Liver (tissue), 9 donors: ENCODE data around the gene EXPH5. TPM values are rescaled to one million over a fixed set of nuclear protein-coding genes. Genes with fewer than 3 reads are reported as not detected.

Experiments used
- DNase-seq: peaks from one replicate; pipeline ENCODE4 v3.0.0-alpha.2; 2017; ENCODE audit warnings: low spot score
- H3K27ac ChIP-seq, 2 donors: one replicate each; pipeline ENCODE4 v1.7.0; 2013; ENCODE audit warnings: inconsistent platforms in 2 of 2, low read length in 2 of 2, control low read depth in 1 of 2, low read depth in 1 of 2, mild to moderate bottlenecking in 1 of 2
- H3K27me3 ChIP-seq, 4 donors: one replicate each; pipeline versions ENCODE4 v1.6.1 to v1.7.0; 2013; ENCODE audit warnings: low read length in 3 of 4, inconsistent platforms in 1 of 4, mild to moderate bottlenecking in 1 of 4, moderate library complexity in 1 of 4; ENCODE audit not compliant: control insufficient read depth in 4 of 4, insufficient read depth in 4 of 4
- H3K36me3 ChIP-seq, 4 donors: one replicate each; pipeline versions ENCODE4 v1.6.1 to v1.7.0; 2013; ENCODE audit warnings: low read length in 3 of 4, mild to moderate bottlenecking in 3 of 4, low read depth in 1 of 4, moderate library complexity in 1 of 4; ENCODE audit not compliant: control insufficient read depth in 4 of 4, insufficient read depth in 3 of 4
- H3K4me1 ChIP-seq, 4 donors: one replicate each; pipeline versions ENCODE4 v1.6.1 to v1.7.0; 2013; ENCODE audit warnings: low read length in 3 of 4, mild to moderate bottlenecking in 3 of 4, moderate library complexity in 1 of 4; ENCODE audit not compliant: control insufficient read depth in 4 of 4, insufficient read depth in 4 of 4
- H3K4me3 ChIP-seq, 3 donors: one replicate each; pipeline versions ENCODE4 v1.6.1 to v1.7.0; 2013; ENCODE audit warnings: low read length in 3 of 3, control low read depth in 1 of 3, low read depth in 1 of 3, mild to moderate bottlenecking in 1 of 3
- H3K9ac ChIP-seq, 2 donors: one replicate each; pipeline ENCODE4 v1.7.0; 2013; ENCODE audit warnings: low read length in 2 of 2, mild to moderate bottlenecking in 2 of 2, moderate library complexity in 2 of 2, control low read depth in 1 of 2, low read depth in 1 of 2
- H3K9me3 ChIP-seq, 4 donors: one replicate each; pipeline versions ENCODE4 v1.6.1 to v1.7.0; 2013; ENCODE audit warnings: low read length in 3 of 4; ENCODE audit not compliant: control insufficient read depth in 4 of 4
- EGR1 ChIP-seq, 2 donors: IDR thresholded peaks; 2 replicates each; pipeline ENCODE4 v1.6.1; 2016 to 2018; ENCODE audit warnings: antibody characterized with exemption in 2 of 2, low read depth in 2 of 2
- FOXA1 ChIP-seq: IDR thresholded peaks from 2 replicates; pipeline ENCODE4 v1.6.1; 2016; ENCODE audit warnings: antibody characterized with exemption
- FOXA2 ChIP-seq: IDR thresholded peaks from 2 replicates; pipeline ENCODE4 v1.6.1; 2016; ENCODE audit warnings: antibody characterized with exemption
- GABPA ChIP-seq, 2 donors: IDR thresholded peaks in 1 of 2; conservative IDR thresholded peaks in 1 of 2; 2 replicates each; pipeline ENCODE4 v1.6.1; 2016; ENCODE audit warnings: antibody characterized with exemption in 2 of 2, mild to moderate bottlenecking in 1 of 2, moderate library complexity in 1 of 2
- HNF4A ChIP-seq, 2 donors: conservative IDR thresholded peaks; 2 replicates each; pipeline ENCODE4 v1.6.1; 2016; ENCODE audit warnings: antibody characterized with exemption in 2 of 2, mild to moderate bottlenecking in 2 of 2
- HNF4G ChIP-seq: IDR thresholded peaks from 2 replicates; pipeline ENCODE4 v1.6.1; 2016; ENCODE audit warnings: antibody characterized with exemption
- JUND ChIP-seq, 2 donors: IDR thresholded peaks; 2 replicates each; pipeline ENCODE4 v1.6.1; 2016; ENCODE audit warnings: antibody characterized with exemption in 2 of 2
- NR2F2 ChIP-seq: IDR thresholded peaks from 2 replicates; pipeline ENCODE4 v1.6.1; 2016; ENCODE audit warnings: antibody characterized with exemption
- RAD21 ChIP-seq, 2 donors: IDR thresholded peaks; 2 replicates each; pipeline ENCODE4 v1.6.1; 2016; ENCODE audit warnings: antibody characterized with exemption in 2 of 2, mild to moderate bottlenecking in 2 of 2
- RXRA ChIP-seq, 2 donors: IDR thresholded peaks; 2 replicates each; pipeline ENCODE4 v1.6.1; 2017 to 2018; ENCODE audit warnings: antibody characterized with exemption in 2 of 2, mild to moderate bottlenecking in 1 of 2
- SP1 ChIP-seq: IDR thresholded peaks from 2 replicates; pipeline ENCODE4 v1.6.1; 2018; ENCODE audit warnings: antibody characterized with exemption, mild to moderate bottlenecking
- TAF1 ChIP-seq: conservative IDR thresholded peaks from 2 replicates; pipeline ENCODE4 v1.6.1; 2016; ENCODE audit warnings: antibody characterized with exemption, mild to moderate bottlenecking
- YY1 ChIP-seq: IDR thresholded peaks from 2 replicates; pipeline ENCODE4 v1.6.1; 2016; ENCODE audit warnings: antibody characterized with exemption, mild to moderate bottlenecking
- WGBS: extraction: QIAGEN DNeasy Blood & Tissue Kit; methylation state at CpG from one replicate; pipeline ENCODE4 v1.1.7; 2013; 5-methylcytosine and 5-hydroxymethylcytosine counted together
- polyA plus RNA-seq, 2 donors: library from polyadenylated mRNA; stranded (reverse) in 1 of 2; unstranded in 1 of 2; fragments of 200-250 nt in 1 of 2; fragments of >200 nt in 1 of 2; fragmentation: Nextera tagmentation in 1 of 2; extraction: Ambion mirVana in 1 of 2; gene quantifications; one replicate each; pipeline versions ENCODE4 v1.2.1 to v1.2.3, GENCODE V29; 2013 to 2015
- total RNA-seq, 2 donors: library from RNA; depleted of rRNA; stranded (reverse); fragments of >200 nt; gene quantifications; one replicate each; pipeline ENCODE4 v1.2.3, GENCODE V29; 2014
- TF ChIP-seq, protein P1 (sequence below): IDR thresholded peaks from 2 replicates; pipeline ENCODE4 v1.6.1; 2016; ENCODE audit warnings: antibody characterized with exemption, mild to moderate bottlenecking
- TF ChIP-seq, protein P2 (sequence below): fragments of 150-350 bp; IDR thresholded peaks from 2 replicates; pipeline ENCODE4 v1.5.1; 2017; ENCODE audit warnings: improper control_type of control experiment, low read depth, low read length; ENCODE audit not compliant: missing input control
- TF ChIP-seq, protein P3 (sequence below): IDR thresholded peaks from 2 replicates; pipeline ENCODE4 v1.6.1; 2016; ENCODE audit warnings: antibody characterized with exemption
- TF ChIP-seq, protein P4 (sequence below): IDR thresholded peaks from 2 replicates; pipeline ENCODE4 v1.6.1; 2016; ENCODE audit warnings: antibody characterized with exemption
- TF ChIP-seq, protein P5 (sequence below): IDR thresholded peaks from 2 replicates; pipeline ENCODE4 v1.6.1; 2016; ENCODE audit warnings: antibody characterized with exemption
- donor health status: healthy.
- donor health status: healthy.
- donor health status: healthy.
- donor health status: healthy.
- donor health status: healthy.

EXPH5 gene
- total and polyA plus RNA-seq, 4 donors: 0.47 to 6.1 (median 1.5) TPM

DNA sequence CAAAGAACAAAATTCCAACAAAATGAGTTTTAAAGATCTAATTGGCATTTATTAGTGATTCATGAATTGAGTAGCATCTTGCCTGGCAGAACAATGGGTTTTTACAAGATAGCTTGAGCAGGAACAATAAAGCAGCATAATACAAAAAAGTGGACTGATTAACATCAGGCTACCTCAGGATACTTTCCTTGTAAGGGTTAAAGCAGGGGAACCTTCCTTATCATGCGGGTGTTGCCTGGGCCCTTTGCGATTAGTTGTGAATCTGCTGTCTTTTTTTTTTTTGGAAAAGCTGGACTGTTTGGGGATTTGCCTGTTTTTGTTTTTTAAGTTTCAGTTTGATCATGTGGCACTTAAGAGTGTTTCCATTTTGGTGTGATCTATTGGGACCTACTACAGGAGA, 37.5 kb downstream of the EXPH5 start (continued):
- TF ChIP-seq, protein P1, sequence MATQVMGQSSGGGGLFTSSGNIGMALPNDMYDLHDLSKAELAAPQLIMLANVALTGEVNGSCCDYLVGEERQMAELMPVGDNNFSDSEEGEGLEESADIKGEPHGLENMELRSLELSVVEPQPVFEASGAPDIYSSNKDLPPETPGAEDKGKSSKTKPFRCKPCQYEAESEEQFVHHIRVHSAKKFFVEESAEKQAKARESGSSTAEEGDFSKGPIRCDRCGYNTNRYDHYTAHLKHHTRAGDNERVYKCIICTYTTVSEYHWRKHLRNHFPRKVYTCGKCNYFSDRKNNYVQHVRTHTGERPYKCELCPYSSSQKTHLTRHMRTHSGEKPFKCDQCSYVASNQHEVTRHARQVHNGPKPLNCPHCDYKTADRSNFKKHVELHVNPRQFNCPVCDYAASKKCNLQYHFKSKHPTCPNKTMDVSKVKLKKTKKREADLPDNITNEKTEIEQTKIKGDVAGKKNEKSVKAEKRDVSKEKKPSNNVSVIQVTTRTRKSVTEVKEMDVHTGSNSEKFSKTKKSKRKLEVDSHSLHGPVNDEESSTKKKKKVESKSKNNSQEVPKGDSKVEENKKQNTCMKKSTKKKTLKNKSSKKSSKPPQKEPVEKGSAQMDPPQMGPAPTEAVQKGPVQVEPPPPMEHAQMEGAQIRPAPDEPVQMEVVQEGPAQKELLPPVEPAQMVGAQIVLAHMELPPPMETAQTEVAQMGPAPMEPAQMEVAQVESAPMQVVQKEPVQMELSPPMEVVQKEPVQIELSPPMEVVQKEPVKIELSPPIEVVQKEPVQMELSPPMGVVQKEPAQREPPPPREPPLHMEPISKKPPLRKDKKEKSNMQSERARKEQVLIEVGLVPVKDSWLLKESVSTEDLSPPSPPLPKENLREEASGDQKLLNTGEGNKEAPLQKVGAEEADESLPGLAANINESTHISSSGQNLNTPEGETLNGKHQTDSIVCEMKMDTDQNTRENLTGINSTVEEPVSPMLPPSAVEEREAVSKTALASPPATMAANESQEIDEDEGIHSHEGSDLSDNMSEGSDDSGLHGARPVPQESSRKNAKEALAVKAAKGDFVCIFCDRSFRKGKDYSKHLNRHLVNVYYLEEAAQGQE: no peak
- TF ChIP-seq YY1 (no peak), NR2F2 (no peak), SP1 (no peak)

DNA sequence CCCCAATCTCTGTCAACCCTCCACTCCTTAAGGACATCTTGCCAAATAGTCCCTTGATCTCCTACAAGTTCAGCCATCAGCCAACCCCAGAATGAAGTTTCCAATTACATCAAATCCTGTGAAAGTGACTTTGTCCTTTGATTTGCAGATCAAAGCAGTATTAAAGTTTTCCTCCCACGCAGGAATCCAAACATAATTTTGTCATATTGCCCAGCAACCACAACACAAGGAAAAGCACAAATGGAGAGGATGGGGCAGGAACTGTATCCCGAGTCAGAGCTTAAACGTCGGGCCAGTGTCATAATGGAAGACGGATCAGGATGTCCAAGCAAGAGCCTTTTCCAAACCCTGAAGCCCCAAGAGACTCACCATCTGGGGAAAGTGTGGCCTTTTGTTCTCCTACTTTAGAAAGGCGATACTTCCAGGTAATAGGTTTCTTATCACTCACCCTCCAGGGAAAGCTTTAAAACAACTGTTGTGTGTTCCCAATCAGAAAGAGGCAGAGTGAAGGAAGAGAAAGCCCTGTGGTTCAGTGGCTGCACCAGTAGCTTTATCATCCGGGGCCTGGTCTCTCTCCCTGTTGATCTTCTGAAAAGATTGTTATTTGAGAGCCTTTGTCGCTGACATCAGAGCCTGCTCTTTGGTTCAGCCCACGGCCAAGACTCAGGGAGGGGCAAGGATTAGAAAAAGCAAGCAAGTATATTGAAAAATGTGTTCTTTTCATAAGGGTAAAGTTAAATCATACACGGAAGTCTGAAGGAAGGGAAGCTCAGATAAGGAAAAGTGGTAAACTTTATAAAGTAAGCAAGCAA, 41.7 kb downstream of the EXPH5 start:
- 58% methylated on average over 10 of the region's 10 CpGs for WGBS
- H3K36me3 ChIP-seq: no peaks in the 10 kb centered on the region
- peaks cover 0 to 32% (median 22%) of the 10 kb centered on the region in 4 donors for H3K4me1 ChIP-seq
- H3K27me3 ChIP-seq: no peaks in the 10 kb centered on the region
- no peak for DNase-seq
- TF ChIP-seq RAD21 (IDR thresholded peaks at IDR 0.05) (peak; percentile 13 to 30), FOXA2 (no peak), FOXA1 (no peak), HNF4G (no peak), JUND (IDR thresholded peaks at IDR 0.05) (peak in 1 of 2 donors; percentile 50), TAF1 (no peak), NR2F2 (no peak), YY1 (peak; percentile 66), GABPA (IDR thresholded peaks at IDR 0.05 in 1 of 2, conservative IDR thresholded peaks at IDR 0.05 in 1 of 2) (no peak), HNF4A (conservative IDR thresholded peaks at IDR 0.05) (peak; percentile 57 to 83), RXRA (IDR thresholded peaks at IDR 0.05) (peak; percentile 28 to 73), EGR1 (IDR thresholded peaks at IDR 0.05; ENCODE audit: low read depth in 2 of 2) (peak; percentile 90 to 99), SP1 (peak; percentile 40)
- TF ChIP-seq, protein P1: peak; percentile 44
- TF ChIP-seq, protein P2, sequence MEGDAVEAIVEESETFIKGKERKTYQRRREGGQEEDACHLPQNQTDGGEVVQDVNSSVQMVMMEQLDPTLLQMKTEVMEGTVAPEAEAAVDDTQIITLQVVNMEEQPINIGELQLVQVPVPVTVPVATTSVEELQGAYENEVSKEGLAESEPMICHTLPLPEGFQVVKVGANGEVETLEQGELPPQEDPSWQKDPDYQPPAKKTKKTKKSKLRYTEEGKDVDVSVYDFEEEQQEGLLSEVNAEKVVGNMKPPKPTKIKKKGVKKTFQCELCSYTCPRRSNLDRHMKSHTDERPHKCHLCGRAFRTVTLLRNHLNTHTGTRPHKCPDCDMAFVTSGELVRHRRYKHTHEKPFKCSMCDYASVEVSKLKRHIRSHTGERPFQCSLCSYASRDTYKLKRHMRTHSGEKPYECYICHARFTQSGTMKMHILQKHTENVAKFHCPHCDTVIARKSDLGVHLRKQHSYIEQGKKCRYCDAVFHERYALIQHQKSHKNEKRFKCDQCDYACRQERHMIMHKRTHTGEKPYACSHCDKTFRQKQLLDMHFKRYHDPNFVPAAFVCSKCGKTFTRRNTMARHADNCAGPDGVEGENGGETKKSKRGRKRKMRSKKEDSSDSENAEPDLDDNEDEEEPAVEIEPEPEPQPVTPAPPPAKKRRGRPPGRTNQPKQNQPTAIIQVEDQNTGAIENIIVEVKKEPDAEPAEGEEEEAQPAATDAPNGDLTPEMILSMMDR: no peak
- TF ChIP-seq, protein P3, sequence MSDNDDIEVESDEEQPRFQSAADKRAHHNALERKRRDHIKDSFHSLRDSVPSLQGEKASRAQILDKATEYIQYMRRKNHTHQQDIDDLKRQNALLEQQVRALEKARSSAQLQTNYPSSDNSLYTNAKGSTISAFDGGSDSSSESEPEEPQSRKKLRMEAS: no peak
- TF ChIP-seq, protein P4, sequence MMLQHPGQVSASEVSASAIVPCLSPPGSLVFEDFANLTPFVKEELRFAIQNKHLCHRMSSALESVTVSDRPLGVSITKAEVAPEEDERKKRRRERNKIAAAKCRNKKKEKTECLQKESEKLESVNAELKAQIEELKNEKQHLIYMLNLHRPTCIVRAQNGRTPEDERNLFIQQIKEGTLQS: no peak
- TF ChIP-seq, protein P5, sequence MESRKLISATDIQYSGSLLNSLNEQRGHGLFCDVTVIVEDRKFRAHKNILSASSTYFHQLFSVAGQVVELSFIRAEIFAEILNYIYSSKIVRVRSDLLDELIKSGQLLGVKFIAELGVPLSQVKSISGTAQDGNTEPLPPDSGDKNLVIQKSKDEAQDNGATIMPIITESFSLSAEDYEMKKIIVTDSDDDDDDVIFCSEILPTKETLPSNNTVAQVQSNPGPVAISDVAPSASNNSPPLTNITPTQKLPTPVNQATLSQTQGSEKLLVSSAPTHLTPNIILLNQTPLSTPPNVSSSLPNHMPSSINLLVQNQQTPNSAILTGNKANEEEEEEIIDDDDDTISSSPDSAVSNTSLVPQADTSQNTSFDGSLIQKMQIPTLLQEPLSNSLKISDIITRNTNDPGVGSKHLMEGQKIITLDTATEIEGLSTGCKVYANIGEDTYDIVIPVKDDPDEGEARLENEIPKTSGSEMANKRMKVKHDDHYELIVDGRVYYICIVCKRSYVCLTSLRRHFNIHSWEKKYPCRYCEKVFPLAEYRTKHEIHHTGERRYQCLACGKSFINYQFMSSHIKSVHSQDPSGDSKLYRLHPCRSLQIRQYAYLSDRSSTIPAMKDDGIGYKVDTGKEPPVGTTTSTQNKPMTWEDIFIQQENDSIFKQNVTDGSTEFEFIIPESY: no peak
- peak overlapping the region; percentile 54 to 60 for H3K27ac ChIP-seq
- no peak overlapping the region for H3K4me3 ChIP-seq
- H3K9me3 ChIP-seq: no peaks in the 10 kb centered on the region
- peak overlapping the region in 1 of 2 donors; percentile 47 for H3K9ac ChIP-seq
